Panc1 (cell line): Measurements from ENCODE around the gene VIPR2. TPM values are rescaled to one million over a fixed set of nuclear protein-coding genes. Genes with fewer than 3 reads are reported as not detected.

Experiments used
- ATAC-seq: fragments of 200-7000 bp; cut with Tn5 transposase; 2 replicates; pipeline ENCODE4 v1.9.1; 2020; ENCODE audit warnings: mild to moderate bottlenecking, moderate library complexity
- BruUV-seq: library from RNA; stranded (reverse); fragments of 400-500 nt; replicated peaks from 2 replicates; lab custom pipeline; 2021; lab: Mats Ljungman, UMichigan
- CTCF ChIA-PET: fragments of 300-600 bp; sonication (Branson Sonifier 250); formaldehyde crosslinking; loops from one replicate; lab custom pipeline; 2022; ENCODE audit warnings: antibody characterized with exemption; lab: Charles Lee
- POLR2A ChIA-PET: fragments of 300-600 bp; sonication (Branson Sonifier 250); formaldehyde crosslinking; loops from one replicate; lab custom pipeline; 2022; ENCODE audit warnings: antibody characterized with exemption; lab: Charles Lee
- DNase-seq: peaks from one replicate; pipeline ENCODE4 v3.0.0-alpha.2; 2010; ENCODE audit warnings: low read depth, low spot score
- H3K27ac ChIP-seq: 2 replicates; pipeline ENCODE4 v1.5.1; 2011; ENCODE audit warnings: mild to moderate bottlenecking, low read length, inconsistent platforms
- H3K27me3 ChIP-seq: fragments of 200-500 bp; sonication (Bioruptor generic); 2 replicates; pipeline ENCODE4 v1.6.0; 2014; ENCODE audit warnings: low read length, inconsistent platforms; ENCODE audit not compliant: control insufficient read depth, insufficient read depth
- H3K36me3 ChIP-seq: fragments of 200-500 bp; sonication (Bioruptor generic); 2 replicates; pipeline ENCODE4 v1.5.1; 2014; ENCODE audit warnings: inconsistent platforms, mild to moderate bottlenecking, low read length, moderate library complexity; ENCODE audit not compliant: control insufficient read depth, insufficient read depth
- H3K4me1 ChIP-seq: 2 replicates; pipeline ENCODE4 v1.5.1; 2011; ENCODE audit warnings: inconsistent platforms, mild to moderate bottlenecking, low read length, moderate library complexity; ENCODE audit not compliant: control insufficient read depth, insufficient read depth
- H3K4me3 ChIP-seq, 2 experiments: 2 replicates each; pipeline ENCODE4 v1.5.1; 2011 to 2012; ENCODE audit warnings: low read depth in 2 of 2, low read length in 2 of 2, mild to moderate bottlenecking in 2 of 2, inconsistent platforms in 1 of 2, moderate library complexity in 1 of 2
- H3K9me3 ChIP-seq: fragments of 200-500 bp; sonication (Bioruptor generic); 2 replicates; pipeline ENCODE4 v1.5.1; 2014; ENCODE audit warnings: low read depth, mild to moderate bottlenecking, inconsistent platforms, low read length, moderate library complexity; ENCODE audit not compliant: control insufficient read depth, insufficient read depth
- POLR2AphosphoS5 ChIP-seq: IDR thresholded peaks from 2 replicates; pipeline ENCODE4 v1.6.1; 2012; ENCODE audit warnings: mild to moderate bottlenecking, low read depth, low read length, moderate library complexity
- SIN3A ChIP-seq: IDR thresholded peaks from 2 replicates; pipeline ENCODE4 v1.6.1; 2012; ENCODE audit warnings: low read depth, mild to moderate bottlenecking, low read length, moderate library complexity, borderline replicate concordance; ENCODE audit not compliant: insufficient read depth
- TCF7L2 ChIP-seq: IDR thresholded peaks from 2 replicates; pipeline ENCODE4 v1.6.1; 2011; ENCODE audit warnings: mild to moderate bottlenecking, low read depth, low read length, inconsistent platforms
- in situ Hi-C: cut with HindIII; loops from 2 replicates; pipeline ENCODE4 v1.10.0; 2016; ENCODE audit warnings: low sequenced_read_pairs, low pct_unique_long_range_greater_than_20kb
- intact Hi-C: fragments of 100-400 bp; cut with micrococcal nuclease; formaldehyde crosslinking; loops from one replicate; pipeline ENCODE4 v1.10.0; 2022; ENCODE audit not compliant: unreplicated experiment
- total RNA-seq: library from RNA; stranded (reverse); gene quantifications from one replicate; pipeline ENCODE4 v1.2.1, GENCODE V29; 2021; ENCODE audit not compliant: unreplicated experiment
- TF ChIP-seq, protein P1 (sequence below), 2 experiments: IDR thresholded peaks; 2 replicates each; pipeline ENCODE4 v1.6.1; 2011 to 2012; ENCODE audit warnings: low read depth in 2 of 2, control low read depth in 1 of 2, low read length in 1 of 2, mild to moderate bottlenecking in 1 of 2, moderate library complexity in 1 of 2; ENCODE audit not compliant: insufficient read depth in 1 of 2
- TF ChIP-seq, protein P2 (sequence below): fragments of 450-650 bp; IDR thresholded peaks from 2 replicates; pipeline ENCODE4 v1.5.1; 2017; ENCODE audit warnings: mild to moderate bottlenecking

Gene VIPR2
- total RNA-seq, 1 experiment from 2014 or later = not detected

DNA sequence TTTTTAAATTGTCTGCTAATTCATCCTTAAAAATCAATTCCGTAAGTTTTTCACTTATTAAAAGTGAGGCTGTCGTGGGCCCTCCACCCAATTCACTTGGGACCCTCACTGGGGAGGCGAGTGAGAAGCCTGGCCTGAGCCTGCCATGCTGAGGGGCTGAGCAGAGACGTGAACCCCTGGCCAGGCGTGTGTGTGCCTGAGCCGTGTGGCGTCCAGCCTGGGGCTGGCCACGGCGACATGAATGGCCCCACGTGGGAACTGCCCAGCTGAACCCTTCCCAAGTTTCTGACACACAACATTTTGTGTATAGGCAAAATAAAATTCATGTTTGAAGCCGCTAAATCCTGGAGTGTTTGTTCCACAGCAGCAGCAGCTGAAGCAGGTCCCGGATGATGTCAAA, 13.0 kb upstream of the VIPR2 start:
- intact Hi-C loops = no loop called here
- BruUV-seq = no TSS peak
- ATAC-seq = no peak
- H3K36me3 ChIP-seq = no peaks in the 10 kb centered on the region
- in situ Hi-C loops = no loop called here
- CTCF ChIA-PET = no interaction called here
- no peak overlapping the region for H3K27ac ChIP-seq
- no peak overlapping the region for H3K4me3 ChIP-seq
- POLR2A ChIA-PET = no interaction called here
- no peaks in the 10 kb centered on the region for H3K4me1 ChIP-seq
- TF ChIP-seq, protein P1, sequence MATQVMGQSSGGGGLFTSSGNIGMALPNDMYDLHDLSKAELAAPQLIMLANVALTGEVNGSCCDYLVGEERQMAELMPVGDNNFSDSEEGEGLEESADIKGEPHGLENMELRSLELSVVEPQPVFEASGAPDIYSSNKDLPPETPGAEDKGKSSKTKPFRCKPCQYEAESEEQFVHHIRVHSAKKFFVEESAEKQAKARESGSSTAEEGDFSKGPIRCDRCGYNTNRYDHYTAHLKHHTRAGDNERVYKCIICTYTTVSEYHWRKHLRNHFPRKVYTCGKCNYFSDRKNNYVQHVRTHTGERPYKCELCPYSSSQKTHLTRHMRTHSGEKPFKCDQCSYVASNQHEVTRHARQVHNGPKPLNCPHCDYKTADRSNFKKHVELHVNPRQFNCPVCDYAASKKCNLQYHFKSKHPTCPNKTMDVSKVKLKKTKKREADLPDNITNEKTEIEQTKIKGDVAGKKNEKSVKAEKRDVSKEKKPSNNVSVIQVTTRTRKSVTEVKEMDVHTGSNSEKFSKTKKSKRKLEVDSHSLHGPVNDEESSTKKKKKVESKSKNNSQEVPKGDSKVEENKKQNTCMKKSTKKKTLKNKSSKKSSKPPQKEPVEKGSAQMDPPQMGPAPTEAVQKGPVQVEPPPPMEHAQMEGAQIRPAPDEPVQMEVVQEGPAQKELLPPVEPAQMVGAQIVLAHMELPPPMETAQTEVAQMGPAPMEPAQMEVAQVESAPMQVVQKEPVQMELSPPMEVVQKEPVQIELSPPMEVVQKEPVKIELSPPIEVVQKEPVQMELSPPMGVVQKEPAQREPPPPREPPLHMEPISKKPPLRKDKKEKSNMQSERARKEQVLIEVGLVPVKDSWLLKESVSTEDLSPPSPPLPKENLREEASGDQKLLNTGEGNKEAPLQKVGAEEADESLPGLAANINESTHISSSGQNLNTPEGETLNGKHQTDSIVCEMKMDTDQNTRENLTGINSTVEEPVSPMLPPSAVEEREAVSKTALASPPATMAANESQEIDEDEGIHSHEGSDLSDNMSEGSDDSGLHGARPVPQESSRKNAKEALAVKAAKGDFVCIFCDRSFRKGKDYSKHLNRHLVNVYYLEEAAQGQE (IDR thresholded peaks at IDR 0.05; ENCODE audit: insufficient read depth in 1 of 2, low read depth in 2 of 2, low read length in 1 of 2) = no peak
- TF ChIP-seq SIN3A = no peak
- TF ChIP-seq, protein P2, sequence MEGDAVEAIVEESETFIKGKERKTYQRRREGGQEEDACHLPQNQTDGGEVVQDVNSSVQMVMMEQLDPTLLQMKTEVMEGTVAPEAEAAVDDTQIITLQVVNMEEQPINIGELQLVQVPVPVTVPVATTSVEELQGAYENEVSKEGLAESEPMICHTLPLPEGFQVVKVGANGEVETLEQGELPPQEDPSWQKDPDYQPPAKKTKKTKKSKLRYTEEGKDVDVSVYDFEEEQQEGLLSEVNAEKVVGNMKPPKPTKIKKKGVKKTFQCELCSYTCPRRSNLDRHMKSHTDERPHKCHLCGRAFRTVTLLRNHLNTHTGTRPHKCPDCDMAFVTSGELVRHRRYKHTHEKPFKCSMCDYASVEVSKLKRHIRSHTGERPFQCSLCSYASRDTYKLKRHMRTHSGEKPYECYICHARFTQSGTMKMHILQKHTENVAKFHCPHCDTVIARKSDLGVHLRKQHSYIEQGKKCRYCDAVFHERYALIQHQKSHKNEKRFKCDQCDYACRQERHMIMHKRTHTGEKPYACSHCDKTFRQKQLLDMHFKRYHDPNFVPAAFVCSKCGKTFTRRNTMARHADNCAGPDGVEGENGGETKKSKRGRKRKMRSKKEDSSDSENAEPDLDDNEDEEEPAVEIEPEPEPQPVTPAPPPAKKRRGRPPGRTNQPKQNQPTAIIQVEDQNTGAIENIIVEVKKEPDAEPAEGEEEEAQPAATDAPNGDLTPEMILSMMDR = no peak
- TF ChIP-seq TCF7L2 = no peak
- TF ChIP-seq POLR2AphosphoS5 = no peak
- no peak for DNase-seq
- H3K27me3 ChIP-seq = no peaks in the 10 kb centered on the region
- no peaks in the 10 kb centered on the region for H3K9me3 ChIP-seq

DNA sequence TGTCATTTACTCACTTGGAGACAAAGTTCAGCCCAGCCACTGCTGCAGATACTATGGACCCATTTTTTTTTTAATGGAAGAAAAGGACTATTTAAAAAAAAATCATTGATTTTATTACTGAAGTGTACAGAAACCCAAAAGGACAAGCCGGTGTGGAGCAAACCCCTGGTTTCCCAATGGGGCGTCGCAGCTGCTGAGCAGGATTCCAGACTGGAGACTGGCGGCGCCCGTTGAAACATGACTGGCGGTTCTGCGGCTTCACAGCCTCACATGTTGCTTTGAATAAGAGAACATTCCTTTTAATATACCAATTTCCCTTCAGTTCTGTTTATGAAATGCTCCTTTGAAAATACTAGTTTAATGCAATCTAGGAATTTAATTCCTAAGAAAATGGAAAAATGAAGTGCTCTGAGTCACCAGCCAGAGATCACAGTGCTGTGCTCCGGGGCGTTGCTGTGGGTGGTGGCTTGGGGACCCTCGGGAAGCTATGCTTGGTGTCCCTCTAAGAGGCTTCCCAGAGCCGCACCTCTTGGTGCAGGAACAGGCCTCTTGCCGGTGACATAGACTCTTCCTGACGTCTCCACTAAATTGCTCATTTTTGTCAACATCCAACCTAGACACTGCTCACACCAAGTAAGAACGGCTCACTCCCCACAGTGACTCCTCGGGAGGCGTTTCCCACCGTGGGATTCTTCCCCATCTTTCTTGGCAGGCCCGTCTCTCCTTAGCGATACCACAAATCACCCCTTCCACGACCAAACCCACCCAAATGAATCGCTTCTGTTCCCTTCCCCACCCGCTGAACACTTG, 12.0 kb upstream of the VIPR2 start:
- no TSS peak for BruUV-seq
- no peak overlapping the region for H3K27ac ChIP-seq
- DNase-seq (no peak), ATAC-seq (no peak)
- H3K9me3 ChIP-seq = no peaks in the 10 kb centered on the region
- no peaks in the 10 kb centered on the region for H3K4me1 ChIP-seq
- TF ChIP-seq, protein P1 (IDR thresholded peaks at IDR 0.05; ENCODE audit: insufficient read depth in 1 of 2, low read depth in 2 of 2, low read length in 1 of 2) = no peak
- no peak for TF ChIP-seq TCF7L2
- TF ChIP-seq SIN3A = no peak
- TF ChIP-seq POLR2AphosphoS5 = no peak
- TF ChIP-seq, protein P2 = no peak
- no peaks in the 10 kb centered on the region for H3K36me3 ChIP-seq
- H3K27me3 ChIP-seq = no peaks in the 10 kb centered on the region
- ChIA-PET POLR2A (no interaction called here), CTCF (no interaction called here)
- in situ Hi-C loops = no loop called here
- intact Hi-C loops = no loop called here
- no peak overlapping the region for H3K4me3 ChIP-seq
